Brain microvascular endothelial cell (primary cell): ENCODE data around the gene MED12.

Experiments used
- DNase-seq: peaks from one replicate; pipeline ENCODE4 v3.0.0-alpha.2; 2020
- H3K27ac ChIP-seq: fragments of 250-450 bp; sonication (Bioruptor Pico); 2 replicates; pipeline ENCODE4 v1.5.1; 2020; ENCODE audit warnings: mild to moderate bottlenecking, moderate library complexity
- H3K27me3 ChIP-seq: fragments of 250-450 bp; sonication (Bioruptor Pico); replicated peaks from 2 replicates; pipeline ENCODE4 v1.5.1; 2020; ENCODE audit warnings: mild to moderate bottlenecking
- H3K36me3 ChIP-seq: fragments of 250-450 bp; sonication (Bioruptor Pico); replicated peaks from 2 replicates; pipeline ENCODE4 v1.5.1; 2020; ENCODE audit warnings: mild to moderate bottlenecking
- H3K4me3 ChIP-seq: 2 replicates; pipeline ENCODE4 v1.5.1; 2011; ENCODE audit warnings: low read depth, mild to moderate bottlenecking, control low read depth, low read length, moderate library complexity
- CTCF ChIP-seq: IDR thresholded peaks from 2 replicates; pipeline ENCODE4 v1.5.1; 2011; ENCODE audit warnings: low read depth, mild to moderate bottlenecking, moderate library complexity, low read length, control low read depth, inconsistent platforms; ENCODE audit errors: missing control alignments
- in situ Hi-C: cut with HindIII; loops from 2 replicates; pipeline ENCODE4 v1.10.0; 2017; ENCODE audit warnings: low sequenced_read_pairs, low pct_ligation_motif_present

MED12 gene

DNA sequence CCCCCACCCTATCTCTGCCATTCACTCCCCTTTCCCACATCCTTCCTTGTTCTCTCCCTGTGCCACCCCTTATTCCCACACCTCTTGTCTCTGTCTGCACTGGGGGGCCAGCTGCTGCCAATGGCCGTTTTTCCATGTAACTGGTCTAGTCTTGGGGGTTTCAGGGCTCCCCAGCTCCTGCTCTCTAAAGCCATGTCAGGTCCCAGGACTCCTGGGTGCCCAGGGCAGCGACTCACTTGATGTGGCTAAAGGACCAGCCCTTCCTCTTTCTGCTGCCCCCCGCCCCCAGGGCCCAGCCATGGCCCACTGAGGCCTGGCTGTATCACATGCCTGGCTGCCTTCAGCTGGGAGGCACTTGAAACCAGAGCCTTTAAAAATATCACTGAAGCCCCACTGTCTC, 36.2 kb downstream of the MED12 start:
- in situ Hi-C loops, result no loop called here
- TF ChIP-seq CTCF, result no peak
- no peaks in the 10 kb centered on the region for H3K36me3 ChIP-seq
- no peak overlapping the region for H3K27ac ChIP-seq
- H3K27me3 ChIP-seq, result no peaks in the 10 kb centered on the region
- no peak for DNase-seq
- H3K4me3 ChIP-seq, result no peak overlapping the region

DNA sequence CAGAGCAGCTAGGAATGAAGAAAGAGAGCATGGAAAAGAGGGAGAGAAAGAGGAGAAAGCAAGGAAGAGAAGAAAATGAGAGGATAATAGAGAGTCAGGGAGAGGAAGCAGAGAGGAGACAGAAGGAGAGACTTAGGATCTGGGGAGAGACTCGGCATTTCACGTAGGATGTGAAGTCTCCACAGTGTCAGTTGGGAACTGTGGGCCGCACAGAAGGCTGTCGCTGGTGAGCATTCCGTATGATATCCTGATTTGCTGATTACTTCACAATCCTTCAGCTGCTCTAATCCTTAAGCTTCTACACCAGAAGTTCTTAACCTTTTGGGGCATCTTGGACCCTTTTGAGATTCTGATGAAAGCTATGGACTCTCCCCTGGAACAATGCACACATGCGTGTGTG, 40.2 kb downstream of the MED12 start:
- Histone ChIP-seq H3K27me3 (no peaks in the 10 kb centered on the region), H3K4me3 (no peak overlapping the region), H3K36me3 (no peaks in the 10 kb centered on the region), H3K27ac (no peak overlapping the region)
- in situ Hi-C loops, result no loop called here
- no peak for TF ChIP-seq CTCF
- no peak for DNase-seq

DNA sequence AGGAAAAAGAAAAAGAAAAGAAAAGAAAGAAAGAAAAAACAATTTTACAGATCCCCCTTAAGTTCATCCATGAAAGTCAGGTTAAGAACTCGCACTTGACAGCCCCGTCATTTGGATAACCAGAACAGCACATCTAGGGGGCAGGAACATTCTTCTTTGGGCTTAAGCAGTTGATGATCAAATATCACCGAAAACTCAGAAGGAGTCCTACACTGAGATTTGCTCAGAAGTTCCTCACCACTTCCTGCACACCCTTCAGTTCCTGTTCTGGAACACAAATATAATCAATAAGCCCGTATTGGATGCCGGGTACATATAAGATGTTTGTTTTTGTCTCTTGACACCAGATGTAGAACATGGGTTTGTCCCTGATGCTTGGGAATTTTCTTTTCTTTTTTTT, 40.9 kb downstream of the MED12 start:
- TF ChIP-seq CTCF, result no peak
- H3K36me3 ChIP-seq, result no peaks in the 10 kb centered on the region
- no peaks in the 10 kb centered on the region for H3K27me3 ChIP-seq
- DNase-seq, result no peak
- no peak overlapping the region for H3K27ac ChIP-seq
- no peak overlapping the region for H3K4me3 ChIP-seq
- in situ Hi-C loops, result no loop called here

GRCh38 chrX:71160475-71160874, 42.1 kb downstream of the MED12 start:
- Histone ChIP-seq H3K4me3 (no peak overlapping the region), H3K27ac (no peak overlapping the region), H3K36me3 (no peaks in the 10 kb centered on the region), H3K27me3 (no peaks in the 10 kb centered on the region)
- in situ Hi-C loops, result no loop called here
- TF ChIP-seq CTCF, result no peak
- no peak for DNase-seq

DNA sequence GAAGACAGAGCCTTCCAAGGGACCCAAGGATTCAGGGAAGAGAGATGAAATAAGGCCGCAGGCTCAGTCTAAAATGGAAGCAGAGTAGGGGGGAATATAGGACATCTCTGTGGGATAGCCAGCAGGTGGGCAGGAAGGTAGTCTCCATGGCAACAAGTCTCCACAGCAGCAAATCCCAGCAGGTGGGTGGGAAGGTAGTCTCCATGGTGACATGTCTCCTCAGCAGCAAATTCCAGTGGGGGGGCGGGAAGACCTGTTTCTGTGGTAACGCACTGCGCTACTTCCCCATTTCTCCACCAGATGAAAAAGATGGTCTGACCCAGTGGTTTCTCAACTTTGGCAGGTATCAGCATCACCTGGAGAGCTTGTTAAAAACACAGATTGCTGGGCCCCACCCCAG, 44.6 kb downstream of the MED12 start:
- in situ Hi-C loops, result no loop called here
- no peak overlapping the region for H3K4me3 ChIP-seq
- no peaks in the 10 kb centered on the region for H3K27me3 ChIP-seq
- no peak overlapping the region for H3K27ac ChIP-seq
- TF ChIP-seq CTCF, result no peak
- DNase-seq, result no peak
- H3K36me3 ChIP-seq, result no peaks in the 10 kb centered on the region

- Histone ChIP-seq H3K27me3 (no peaks in the 10 kb centered on the region), H3K4me3 (no peak overlapping the region), H3K27ac (no peak overlapping the region), H3K36me3 (no peaks in the 10 kb centered on the region)
- no peak for TF ChIP-seq CTCF
- DNase-seq, result no peak
- in situ Hi-C loops, result no loop called here
Measured at GRCh38 chrX:71164071-71164470, 45.7 kb downstream of the MED12 start.
